ENCODE measurements around the gene HKDC1. TPM values are rescaled to one million over a fixed set of nuclear protein-coding genes. Genes with fewer than 3 reads are reported as not detected.

The HKDC1 gene
- polyA plus RNA-seq (2011; rRNA removed) (28.5 and 32.8 TPM in 2 replicates), polyA plus RNA-seq (2017; fragmentation: RNase III; extraction: RNeasy Plus Mini Kit Qiagen cat#74134 plus additional on column Dnase treatment) (24.0 to 33.2 TPM (median 32.5 TPM) in 3 replicates), polyA minus RNA-seq (2011; rRNA and poly(A)+ RNA removed) (25.6 and 29.2 TPM in 2 replicates)
- polyA plus RNA-seq (2012; cell fraction: cytosol; rRNA removed), result 11.2 and 12.7 TPM in 2 replicates
- polyA plus RNA-seq (2012; cell fraction: nucleus; rRNA removed), result 30.4 and 34.9 TPM in 2 replicates

- CTCF ChIA-PET, result interaction anchor here (0.8 to 1.8 kb wide), 6 partner anchors 9 to 188 kb away, joined by 3 to 6 read pairs (median 4); no protein-coding TSS in a partner anchor
- ATAC-seq, result peak; percentile 68 to 79
- H3K4me2 ChIP-seq, result peak within 1 kb of the TSS; percentile 77
Measured at GRCh38 chr10:69220041-69220451, at the start of gene HKDC1. Gene HKDC1, plus strand, starts transcription at chr10:69220332. Its CDS starts 104 bp downstream, at chr10:69220436.

More at GRCh38 chr10:69220041-69220451, at the start of gene HKDC1:
- H3K4me1 ChIP-seq, result peaks cover 74% of the 10 kb centered on the region
- TF ChIP-seq ELK1 (IDR thresholded peaks at IDR 0.05; ENCODE audit: low read depth, low read length) (no peak), REST (IDR thresholded peaks at IDR 0.05) (no peak), BCL3 (IDR thresholded peaks at IDR 0.05) (peak; percentile 72; the same call in 1 of the 3 replicates), E2F6 (IDR thresholded peaks at IDR 0.05; ENCODE audit: borderline replicate concordance, low read depth) (no peak), HEYL (CRISPR knock-in tag; IDR thresholded peaks at IDR 0.05) (no peak), NR3C1 (IDR thresholded peaks at IDR 0.05) (no peak), RCOR1 (IDR thresholded peaks at IDR 0.05; ENCODE audit: low read depth, low read length) (no peak), ZSCAN20 (CRISPR knock-in tag; IDR thresholded peaks at IDR 0.05) (no peak), MYC (IDR thresholded peaks at IDR 0.05; ENCODE audit: borderline replicate concordance, low read length) (no peak), PHF8 (IDR thresholded peaks at IDR 0.05; ENCODE audit: borderline replicate concordance, low read depth) (no peak), KDM5A (IDR thresholded peaks at IDR 0.05) (no peak), JUN (IDR thresholded peaks at IDR 0.05) (peak in 1 of 2 experiments; percentile 56; a peak in 2 of 5 replicates), CEBPB (IDR thresholded peaks at IDR 0.05) (no peak), HOXB13 (CRISPR knock-in tag; IDR thresholded peaks at IDR 0.05; ENCODE audit: low read depth) (no peak), POLR2A (IDR thresholded peaks at IDR 0.05; ENCODE audit: low read length) (peak; percentile 36), FOXS1 (CRISPR knock-in tag; IDR thresholded peaks at IDR 0.05) (no peak), SREBF2 (IDR thresholded peaks at IDR 0.05) (no peak), CBX2 (IDR thresholded peaks at IDR 0.05; ENCODE audit: borderline replicate concordance, low read depth) (no peak), EP300 (IDR thresholded peaks at IDR 0.05) (no peak), NFE2L2 (conservative IDR thresholded peaks at IDR 0.05; ENCODE audit: low read length) (no peak), HMGXB4 (CRISPR knock-in tag; IDR thresholded peaks at IDR 0.05; ENCODE audit: borderline replicate concordance) (no peak), MAFK (IDR thresholded peaks at IDR 0.05; ENCODE audit: partially characterized antibody) (no peak), EHMT2 (IDR thresholded peaks at IDR 0.05; ENCODE audit: low read depth) (no peak), HOXB5 (CRISPR knock-in tag; IDR thresholded peaks at IDR 0.05) (no peak), HOXA7 (CRISPR knock-in tag; IDR thresholded peaks at IDR 0.05) (no peak), JUNB (IDR thresholded peaks at IDR 0.05) (no peak), MAZ (IDR thresholded peaks at IDR 0.05; ENCODE audit: borderline replicate concordance, low read depth, low read length) (no peak), RARB (CRISPR knock-in tag; IDR thresholded peaks at IDR 0.05) (no peak), MAX (IDR thresholded peaks at IDR 0.05) (peak; percentile 48; the same call in 1 of the 2 replicates), HDAC2 (IDR thresholded peaks at IDR 0.05) (no peak)
- FAIRE-seq, result no peak
- peak within 1 kb of the TSS; percentile 55 for H3K4me3 ChIP-seq
- H3K27ac ChIP-seq, result peak within 1 kb of the TSS; percentile 81 to 91
- WGBS (ENCODE audit: missing lambda C conversion rate), result 5% methylated on average over 8 of the region's 8 CpGs
- peak; percentile 69 to 84 for DNase-seq (ENCODE audit: low read depth in 1 of 2, low spot score in 1 of 2)
- no peaks in the 10 kb centered on the region for H3K9me3 ChIP-seq
- POLR2A ChIA-PET, result interaction anchor here (0.6 to 1.6 kb wide), 3 partner anchors 16 to 150 kb away, joined by 3 to 7 read pairs (median 3); partner anchors contain the start of gene SUPV3L1
